CD4-positive, alpha-beta T cell treated with Interleukin-17A for 4 hours (primary cell): ENCODE results near the gene PAX3.
"Not testable (repeated sequence)": the region's sequence is repeated elsewhere in the genome, so short reads cannot be mapped to it uniquely, and the experiment has no call there.

ENCODE experiments used
- DNase-seq: peaks from one replicate; pipeline ENCODE4 v3.0.0-alpha.2; 2020; ENCODE audit warnings: mixed read lengths

Gene PAX3

GRCh38 chr2:222205136-222205535 is 93.7 kb downstream of the PAX3 start:
- no peak for DNase-seq

- no peak for DNase-seq
Measured at GRCh38 chr2:222203041-222203440, 95.8 kb downstream of the PAX3 start.

- DNase-seq, result no peak
Measured at GRCh38 chr2:222196159-222196558, 102.6 kb downstream of the PAX3 start.

- no peak for DNase-seq
Measured at GRCh38 chr2:222194669-222195068, 104.1 kb downstream of the PAX3 start.

GRCh38 chr2:222193328-222193983 is 105.3 kb downstream of the PAX3 start:
- DNase-seq, result no peak

GRCh38 chr2:222180619-222181018 is 118.2 kb downstream of the PAX3 start:
- DNase-seq, result no peak

- DNase-seq, result no peak
Measured at GRCh38 chr2:222179592-222179991, 119.2 kb downstream of the PAX3 start.

- no peak for DNase-seq
Measured at GRCh38 chr2:222178450-222178849, 120.3 kb downstream of the PAX3 start.

GRCh38 chr2:222176890-222177289 is 121.9 kb downstream of the PAX3 start:
- no peak for DNase-seq

- DNase-seq, result no peak
Measured at GRCh38 chr2:222174450-222174849, 124.3 kb downstream of the PAX3 start.

- no peak for DNase-seq
Measured at GRCh38 chr2:222169346-222169745, 129.5 kb downstream of the PAX3 start.

GRCh38 chr2:222167762-222168161 is 131.0 kb downstream of the PAX3 start:
- no peak for DNase-seq

GRCh38 chr2:222160944-222161343 is 137.9 kb downstream of the PAX3 start:
- no peak for DNase-seq

GRCh38 chr2:222160125-222160524 is 138.7 kb downstream of the PAX3 start:
- DNase-seq, result no peak

- no peak for DNase-seq
Measured at GRCh38 chr2:222159221-222159620, 139.6 kb downstream of the PAX3 start.

GRCh38 chr2:222155003-222155664 is 143.7 kb downstream of the PAX3 start:
- DNase-seq, result not testable (repeated sequence)
